Ramos (cell line): ENCODE results near the gene IPO9.
"Not testable (repeated sequence)": the region's sequence is repeated elsewhere in the genome, so short reads cannot be mapped to it uniquely, and the experiment has no call there.

ENCODE experiments used
- in situ Hi-C: fragments of 300-500 bp; cut with MboI; formaldehyde crosslinking; loops from one replicate; pipeline ENCODE4 v1.14.3; 2022; ENCODE audit warnings: low sequenced_read_pairs; ENCODE audit not compliant: unreplicated experiment

IPO9 gene

DNA sequence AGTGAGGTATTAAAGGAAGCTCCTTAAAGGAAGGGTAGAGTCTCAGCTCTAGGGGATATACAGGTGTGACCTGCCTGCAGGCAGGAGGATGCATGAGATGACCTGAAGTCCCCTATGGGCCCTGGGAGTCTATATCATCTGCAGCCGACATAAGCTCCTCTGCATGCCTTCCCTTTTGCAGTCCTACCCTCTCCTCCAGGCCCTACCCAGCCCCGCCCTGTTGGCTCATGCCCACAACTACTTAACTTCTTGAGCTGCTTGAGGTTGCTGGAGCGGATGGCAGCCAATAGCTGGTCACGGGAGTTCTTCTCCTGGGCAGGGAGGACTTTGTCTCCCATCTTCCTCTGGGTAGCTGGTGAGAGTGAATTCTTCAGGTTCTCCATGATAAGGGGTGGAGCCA lies 70.0 kb downstream of the IPO9 start:
- in situ Hi-C loops = loop anchor here (5.0 kb wide), 1 partner anchor 73 kb away; no protein-coding TSS in a partner anchor

DNA sequence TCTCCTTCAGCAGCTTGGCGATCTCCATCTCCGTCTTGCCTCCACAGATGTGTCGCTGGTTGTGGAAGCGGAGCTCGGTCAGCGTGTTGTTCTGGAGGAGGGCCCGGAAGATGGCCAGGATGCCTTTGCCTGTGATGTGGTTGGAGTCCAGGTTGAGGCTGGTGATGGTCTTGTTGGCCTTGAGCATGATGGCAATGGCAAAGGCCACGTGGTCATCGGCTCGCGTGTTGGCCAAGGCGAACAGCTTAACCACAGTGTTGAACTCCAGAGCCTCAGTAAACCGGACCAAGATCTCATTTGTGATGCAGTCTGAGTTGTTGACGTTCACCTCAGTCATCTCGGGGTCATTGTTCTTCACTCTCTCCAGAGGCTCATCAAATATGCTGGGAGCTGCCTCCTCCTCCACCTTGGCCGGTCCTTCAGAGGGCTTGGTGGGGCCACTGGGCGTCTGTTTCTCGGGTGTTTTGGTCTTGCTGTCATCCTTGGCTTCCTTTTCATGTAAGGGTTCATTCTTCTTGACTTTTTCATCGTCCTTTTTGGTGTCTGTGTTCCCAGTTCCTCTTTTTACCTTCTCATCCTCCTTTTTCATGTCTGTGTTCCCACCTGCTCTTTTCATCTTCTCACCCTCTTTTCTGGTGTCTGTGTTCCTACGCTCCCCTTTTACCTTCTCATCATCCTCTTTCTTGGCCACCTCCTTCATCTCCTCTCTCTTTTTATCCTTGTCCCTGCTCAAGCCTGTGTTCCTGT lies 70.9 kb downstream of the IPO9 start:
- in situ Hi-C loops = loop anchor here (5.0 kb wide), 1 partner anchor 72 kb away; no protein-coding TSS in a partner anchor

DNA sequence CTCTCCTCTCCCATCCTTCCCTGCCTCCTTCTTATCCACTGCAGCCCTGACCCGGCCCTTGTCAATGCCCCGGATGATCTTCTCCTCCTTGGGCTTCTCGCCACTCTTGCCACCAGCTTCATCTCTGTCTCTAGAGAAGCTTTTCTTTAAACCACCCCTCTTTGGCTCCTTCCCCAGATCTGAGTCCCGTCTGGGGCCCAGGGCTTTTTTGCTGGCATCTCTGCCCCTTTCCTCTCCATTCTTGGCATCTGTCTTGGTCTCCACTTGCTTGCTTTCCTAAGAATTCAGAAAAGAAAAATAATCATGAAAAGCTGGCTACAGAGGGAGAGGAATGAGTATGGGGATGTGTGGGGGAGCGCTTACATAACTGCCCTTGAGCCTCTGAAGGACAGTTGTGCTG lies 71.5 kb downstream of the IPO9 start:
- in situ Hi-C loops = no loop called here

DNA sequence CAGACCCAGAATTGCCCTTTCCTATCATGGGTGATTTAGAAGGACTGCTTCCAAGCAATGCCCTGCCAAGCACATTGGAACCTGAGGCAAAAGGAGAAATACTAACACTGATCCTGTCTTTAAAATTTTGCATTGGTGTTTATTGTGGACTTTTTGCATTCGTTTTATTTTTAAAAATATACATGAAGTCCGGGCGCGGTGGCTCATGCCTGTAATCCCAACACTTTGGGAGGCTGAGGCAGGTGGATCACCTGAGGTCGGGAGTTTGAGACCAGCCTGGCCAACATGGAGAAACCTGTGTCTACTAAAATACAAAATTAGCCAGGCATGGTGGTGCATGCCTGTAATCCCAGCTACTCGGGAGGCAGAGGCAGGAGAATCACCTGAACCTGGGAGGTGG lies 72.1 kb downstream of the IPO9 start:
- in situ Hi-C loops = not testable (repeated sequence)

DNA sequence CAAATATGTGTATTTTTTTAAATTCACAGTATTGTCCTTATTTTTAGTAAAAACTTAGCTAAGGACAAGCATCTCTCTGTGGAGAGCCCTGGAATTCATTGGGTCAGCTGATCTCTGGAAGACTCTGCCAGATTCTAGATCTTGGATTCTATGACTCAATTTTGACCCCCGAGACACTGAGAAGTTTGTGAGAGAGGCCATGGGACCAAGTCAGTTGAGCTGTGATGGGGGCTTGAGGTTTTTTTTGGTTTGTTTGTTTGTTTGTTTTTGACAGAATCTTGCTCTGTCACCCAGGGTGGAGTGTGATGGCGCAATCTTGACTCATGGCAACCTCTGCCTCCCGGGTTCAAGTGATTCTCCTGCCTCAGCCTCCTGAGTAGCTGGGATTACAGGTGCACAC lies 73.2 kb downstream of the IPO9 start:
- in situ Hi-C loops = no loop called here

DNA sequence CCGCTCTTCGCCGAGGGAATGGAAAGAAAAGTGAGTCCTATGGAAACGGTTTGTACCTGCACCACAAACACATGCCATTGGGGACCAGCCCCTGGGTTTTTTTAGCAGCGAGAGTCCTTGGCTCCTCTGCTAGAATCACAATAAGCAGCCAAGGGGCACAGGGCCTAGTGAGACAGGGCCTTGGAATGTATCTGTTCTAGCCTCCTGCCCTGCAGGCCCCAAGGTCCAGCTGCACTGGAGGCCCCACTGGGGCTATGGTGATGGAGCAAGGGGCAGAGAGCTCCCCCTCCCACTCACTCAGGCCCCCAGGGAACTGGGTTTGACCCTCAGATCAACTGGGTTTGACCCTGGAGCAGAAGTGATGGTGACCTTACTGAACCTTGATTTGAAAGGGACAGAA lies 74.2 kb downstream of the IPO9 start:
- in situ Hi-C loops = no loop called here

DNA sequence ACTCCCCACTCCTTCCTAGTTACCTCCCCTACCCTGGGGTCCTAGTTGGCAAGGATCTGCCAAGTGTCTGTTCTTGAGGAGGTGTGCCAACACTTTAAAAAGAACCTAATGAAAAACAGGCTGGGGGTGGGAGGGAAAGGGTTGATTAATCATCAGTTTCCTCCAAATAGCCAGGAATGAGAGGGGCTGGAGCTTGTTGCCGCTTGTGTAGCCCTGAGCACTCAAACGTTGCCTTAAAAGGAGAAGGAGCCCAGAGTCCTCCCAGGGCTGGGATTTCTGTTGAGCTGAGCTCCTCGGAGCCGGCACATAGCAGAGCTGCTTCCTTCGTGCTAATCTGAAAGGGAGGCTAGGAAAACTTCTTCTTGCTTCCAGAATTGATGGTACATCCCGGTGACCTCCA lies 75.6 kb downstream of the IPO9 start:
- in situ Hi-C loops = no loop called here

DNA sequence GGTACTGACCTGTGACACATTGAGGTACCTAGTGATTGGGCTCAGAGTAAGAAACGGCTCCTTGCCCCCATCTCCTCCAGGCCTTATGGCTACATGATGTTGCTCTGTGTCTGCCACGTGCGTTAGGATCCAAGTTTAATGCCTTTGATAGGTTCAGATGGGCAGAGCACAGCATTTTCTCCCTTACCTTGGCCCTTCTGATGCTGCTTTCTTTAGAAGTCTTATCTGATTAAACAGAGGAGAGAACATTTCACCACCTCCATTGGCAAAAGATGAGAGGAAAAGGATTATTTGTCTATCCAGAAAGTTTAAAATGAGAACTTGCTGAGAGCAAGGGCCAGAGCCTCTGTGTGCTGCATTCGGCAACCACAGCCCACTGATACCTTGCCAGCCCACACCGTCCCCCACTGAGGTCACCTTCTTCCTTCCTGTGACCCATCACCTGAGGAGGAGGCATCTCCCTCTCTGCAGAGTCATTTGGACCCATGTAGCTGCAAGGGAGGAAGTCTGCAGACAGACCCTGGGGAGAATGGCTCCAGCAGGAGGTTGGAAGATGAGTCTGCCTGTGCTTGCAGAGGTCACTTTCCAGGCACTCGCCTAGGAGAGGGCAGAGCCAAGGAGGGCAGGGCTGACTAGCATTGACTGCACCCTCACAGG lies 76.4 kb downstream of the IPO9 start:
- in situ Hi-C loops = no loop called here

DNA sequence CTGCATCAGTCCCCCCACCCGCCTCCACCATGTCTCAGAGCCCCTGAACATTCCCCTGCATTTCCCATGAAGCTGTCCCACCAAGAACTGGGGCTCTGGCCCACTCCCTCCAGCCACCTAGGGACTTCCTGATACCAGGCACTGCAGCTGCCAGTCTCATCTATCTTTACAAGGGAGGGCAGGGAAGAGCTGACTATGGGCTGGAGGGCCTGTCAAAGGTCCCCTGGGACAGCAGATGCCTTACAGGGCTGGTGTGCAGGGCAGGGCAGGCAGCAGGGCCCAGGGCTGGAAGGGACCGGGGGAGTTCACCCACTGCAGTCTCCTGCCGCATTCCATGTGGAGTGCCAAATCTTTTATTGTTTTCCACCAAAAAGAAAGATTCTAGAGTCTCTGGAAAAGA lies 77.4 kb downstream of the IPO9 start:
- in situ Hi-C loops = no loop called here

DNA sequence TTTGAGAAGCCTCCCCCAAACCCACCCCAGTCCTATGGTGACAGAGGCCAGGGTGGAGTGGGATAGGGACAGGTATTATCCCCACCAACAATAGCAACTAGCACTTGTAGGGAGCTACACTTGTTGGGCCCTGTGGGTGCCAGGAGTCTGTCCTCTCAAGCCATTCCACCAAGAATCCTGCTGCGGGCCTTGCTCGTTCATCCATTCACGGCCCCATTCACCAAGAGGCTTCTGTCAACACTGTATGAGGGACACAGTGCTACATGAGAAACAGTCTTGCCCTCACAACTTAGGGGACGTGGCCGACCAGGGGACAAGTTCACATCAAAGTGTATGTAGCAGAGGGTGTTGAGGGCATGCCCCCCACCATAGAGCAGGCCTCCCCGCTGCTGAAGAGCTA lies 78.7 kb downstream of the IPO9 start:
- in situ Hi-C loops = no loop called here

DNA sequence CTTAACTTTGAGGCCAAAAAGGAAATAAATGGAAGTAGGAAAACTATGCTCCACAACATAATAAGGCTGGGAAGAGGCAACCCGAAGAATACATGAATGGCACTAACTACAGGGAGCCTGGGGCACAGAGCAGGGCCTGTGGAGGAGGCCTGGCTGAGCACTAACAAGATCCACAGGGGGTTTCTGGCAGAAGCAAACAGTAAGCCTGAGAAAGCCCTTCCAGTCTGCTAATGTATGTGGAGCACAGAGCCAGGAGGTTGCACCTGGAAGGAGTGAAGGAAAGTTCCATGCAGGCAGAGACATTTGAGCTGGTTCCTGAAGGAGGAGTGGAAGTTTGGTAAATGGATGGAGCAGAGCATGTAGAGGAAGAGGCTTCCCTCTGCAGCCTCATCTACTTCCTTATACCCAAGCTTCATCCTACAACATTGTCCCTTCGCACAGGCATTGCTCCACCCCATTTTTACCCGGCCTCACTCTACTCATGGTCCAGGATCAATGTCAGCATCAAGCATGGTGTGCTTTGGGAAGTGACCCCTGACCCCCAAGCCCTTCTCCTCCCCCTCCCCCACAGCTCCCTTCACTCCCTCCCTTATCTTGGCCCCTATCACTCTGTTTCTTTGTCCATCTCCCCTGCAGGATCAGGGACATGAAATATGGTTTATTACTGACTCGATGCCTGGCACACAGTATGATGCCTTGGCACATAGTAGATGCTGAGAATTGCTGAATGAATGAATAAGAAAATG lies 83.0 kb downstream of the IPO9 start:
- in situ Hi-C loops = no loop called here

DNA sequence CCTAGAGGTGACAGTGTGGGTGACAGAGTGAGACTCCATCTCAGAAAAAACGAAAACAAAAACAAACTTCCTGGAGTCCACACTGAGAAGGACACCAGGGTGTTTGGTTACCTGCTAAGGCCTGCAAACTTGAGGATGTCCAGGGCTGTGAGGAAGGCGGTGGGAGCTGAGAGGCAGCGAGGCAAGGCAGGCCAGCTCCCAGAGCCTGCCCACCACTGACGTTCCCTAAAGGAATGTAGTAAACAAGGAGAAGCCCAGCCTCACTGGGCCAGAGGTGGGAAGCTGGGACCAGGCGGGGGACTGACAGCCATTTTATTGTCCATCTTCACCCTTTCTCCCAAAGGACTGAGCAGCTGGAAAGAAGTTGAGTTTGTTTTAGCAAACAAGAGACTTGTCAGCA lies 83.9 kb downstream of the IPO9 start:
- in situ Hi-C loops = no loop called here

DNA sequence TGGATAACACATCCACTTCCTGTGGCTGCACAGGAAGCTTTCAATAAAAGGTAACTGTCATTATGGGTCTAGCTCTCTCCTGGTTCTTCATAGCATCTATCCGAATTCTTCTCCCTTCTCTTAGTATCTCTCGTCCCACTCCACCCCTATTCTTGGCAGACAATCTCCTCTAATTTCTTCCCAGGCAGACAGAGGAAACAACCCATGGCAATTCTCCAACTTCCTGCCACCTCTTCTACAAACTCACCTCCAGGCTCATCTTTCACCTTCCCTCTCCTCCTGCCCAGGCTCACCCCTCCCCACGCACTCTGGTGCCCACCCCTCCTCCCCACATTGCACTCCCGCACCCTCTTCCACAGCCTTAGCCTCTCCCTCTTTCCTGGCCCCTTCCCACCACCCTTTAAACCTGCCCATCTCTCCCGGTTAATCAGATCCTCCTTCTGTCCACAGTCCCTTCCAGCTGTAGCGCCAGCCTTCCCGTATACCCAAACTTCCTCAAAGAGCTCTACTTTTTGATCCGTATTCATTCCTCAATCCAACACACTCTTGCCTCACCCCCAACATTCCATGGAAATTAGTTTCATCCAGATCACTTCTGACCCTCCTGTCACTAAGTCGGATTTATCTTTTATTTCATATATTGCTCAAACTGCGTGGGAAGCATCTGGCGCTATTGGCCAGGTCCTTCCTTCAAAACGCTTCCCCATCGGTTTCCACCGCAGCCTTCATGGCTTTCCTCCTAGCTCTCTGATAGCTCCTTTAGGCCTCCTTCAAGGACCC lies 85.7 kb downstream of the IPO9 start:
- in situ Hi-C loops = no loop called here

DNA sequence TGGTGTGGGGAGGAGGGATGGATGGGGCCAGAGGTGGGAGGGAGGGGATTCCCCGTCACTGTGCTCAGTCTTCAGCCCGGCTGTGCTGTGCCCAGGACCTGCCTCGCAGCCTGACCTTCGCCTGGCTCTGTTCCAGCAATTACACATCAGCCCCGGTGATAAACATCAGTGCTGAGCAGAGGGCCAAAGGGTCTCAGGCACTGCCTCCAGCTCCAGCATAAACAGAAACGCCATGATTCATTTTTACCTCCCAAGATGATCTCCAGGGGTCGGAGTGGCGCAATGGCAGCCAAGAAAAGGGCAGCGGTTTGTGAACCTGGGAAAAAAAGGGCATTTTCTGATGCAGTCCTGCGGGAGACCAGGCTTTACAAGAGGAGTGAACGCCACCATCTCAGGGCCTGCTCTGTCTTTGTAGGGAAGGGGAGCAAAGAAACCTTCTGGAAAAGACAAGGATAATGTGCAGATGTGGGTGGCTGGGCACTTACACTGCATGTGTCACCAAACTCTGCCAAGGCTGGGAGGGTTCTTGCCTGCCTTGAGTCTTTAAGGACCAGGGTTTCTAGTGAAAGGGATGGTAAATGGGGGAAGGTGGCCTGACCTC lies 87.8 kb downstream of the IPO9 start:
- in situ Hi-C loops = no loop called here

DNA sequence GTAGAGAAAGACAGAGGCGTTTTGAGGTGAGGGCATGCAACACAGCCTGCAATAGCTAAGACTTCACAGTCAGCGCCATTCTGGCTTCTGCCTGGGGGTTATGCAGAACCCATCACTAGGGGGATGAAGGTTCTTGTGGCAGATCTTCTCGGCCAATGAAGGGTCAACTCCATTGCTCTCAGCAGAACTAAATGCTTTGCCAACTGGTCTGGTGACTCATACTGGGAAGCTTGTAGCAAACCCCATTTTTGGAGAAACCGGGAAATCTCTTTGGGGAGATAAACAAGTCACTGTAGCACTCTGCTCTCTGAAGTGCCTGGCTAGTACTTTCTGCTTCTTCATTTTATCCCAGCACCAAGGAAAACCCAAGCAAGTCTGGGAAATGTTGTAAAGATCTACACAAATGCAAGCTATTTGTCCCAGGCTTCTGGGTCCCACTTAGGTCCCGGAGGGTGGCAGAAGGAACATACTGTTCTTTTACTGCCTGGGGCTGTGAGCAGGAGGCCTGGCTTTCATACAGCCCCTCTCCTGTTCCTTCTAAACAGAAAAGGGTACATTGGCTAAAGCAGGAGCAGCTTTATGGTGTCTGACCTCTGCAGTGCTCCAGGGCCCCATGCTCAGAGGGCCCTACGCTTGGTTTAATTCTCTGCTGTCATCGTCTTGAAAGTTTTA lies 88.5 kb downstream of the IPO9 start:
- in situ Hi-C loops = no loop called here

DNA sequence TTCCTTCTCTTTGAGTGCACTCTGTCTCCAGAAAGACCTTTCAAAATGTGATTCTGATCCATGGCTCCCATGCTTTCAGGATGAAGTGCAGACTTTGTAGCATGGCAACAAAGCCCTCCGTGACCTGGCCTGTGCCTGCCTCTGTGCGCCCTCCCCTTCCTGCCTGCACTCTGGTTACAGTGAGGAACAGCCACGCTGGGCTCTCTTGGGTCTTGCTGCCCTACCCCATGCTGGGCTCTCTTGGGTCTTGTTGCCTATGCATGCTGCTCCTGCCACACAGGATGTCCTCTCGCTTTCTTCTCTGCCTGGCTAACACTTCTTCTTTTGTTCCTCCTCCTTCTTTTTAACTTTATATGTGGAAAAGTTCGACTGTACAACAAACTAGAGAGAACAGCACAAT lies 89.4 kb downstream of the IPO9 start:
- in situ Hi-C loops = no loop called here

DNA sequence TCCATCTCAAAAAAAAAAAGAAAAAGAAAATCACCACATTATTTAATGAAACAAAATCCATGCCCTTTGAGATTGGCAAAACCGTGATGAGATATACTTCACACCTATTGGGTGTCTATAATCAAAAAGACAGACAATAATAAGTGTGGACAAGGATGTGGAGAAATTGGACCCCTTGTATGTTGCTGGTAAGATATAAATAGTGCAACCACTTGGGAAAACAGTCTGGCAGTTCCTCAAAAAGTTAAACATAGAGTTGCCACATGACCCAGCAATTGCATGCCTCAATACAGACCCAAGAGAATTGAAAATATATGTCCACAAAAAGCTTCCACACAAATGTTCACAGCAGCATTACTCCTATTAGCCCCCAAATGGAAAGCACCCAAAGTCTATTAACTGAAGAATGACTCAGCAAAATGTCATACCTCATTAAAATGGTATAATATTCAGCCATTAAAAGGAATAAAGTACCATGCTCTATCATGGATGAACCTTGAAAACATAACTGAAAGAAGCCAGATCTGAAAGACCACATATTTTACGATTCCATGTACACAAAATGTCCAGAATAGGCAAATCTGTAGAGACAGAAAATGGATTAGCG lies 93.1 kb downstream of the IPO9 start:
- in situ Hi-C loops = no loop called here

DNA sequence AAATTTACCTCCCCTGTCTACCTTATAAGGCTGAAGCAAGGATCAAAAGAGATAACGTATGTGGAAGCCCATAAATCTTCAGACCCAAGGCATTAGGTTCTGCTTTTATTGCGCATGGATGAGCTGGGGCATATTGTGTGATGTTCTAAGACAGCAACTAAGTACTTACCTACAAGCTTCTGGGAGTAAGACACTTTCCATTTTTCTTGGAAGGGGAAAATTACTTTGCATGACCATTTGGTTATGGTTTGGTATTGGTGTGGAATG lies 96.3 kb downstream of the IPO9 start:
- in situ Hi-C loops = no loop called here

DNA sequence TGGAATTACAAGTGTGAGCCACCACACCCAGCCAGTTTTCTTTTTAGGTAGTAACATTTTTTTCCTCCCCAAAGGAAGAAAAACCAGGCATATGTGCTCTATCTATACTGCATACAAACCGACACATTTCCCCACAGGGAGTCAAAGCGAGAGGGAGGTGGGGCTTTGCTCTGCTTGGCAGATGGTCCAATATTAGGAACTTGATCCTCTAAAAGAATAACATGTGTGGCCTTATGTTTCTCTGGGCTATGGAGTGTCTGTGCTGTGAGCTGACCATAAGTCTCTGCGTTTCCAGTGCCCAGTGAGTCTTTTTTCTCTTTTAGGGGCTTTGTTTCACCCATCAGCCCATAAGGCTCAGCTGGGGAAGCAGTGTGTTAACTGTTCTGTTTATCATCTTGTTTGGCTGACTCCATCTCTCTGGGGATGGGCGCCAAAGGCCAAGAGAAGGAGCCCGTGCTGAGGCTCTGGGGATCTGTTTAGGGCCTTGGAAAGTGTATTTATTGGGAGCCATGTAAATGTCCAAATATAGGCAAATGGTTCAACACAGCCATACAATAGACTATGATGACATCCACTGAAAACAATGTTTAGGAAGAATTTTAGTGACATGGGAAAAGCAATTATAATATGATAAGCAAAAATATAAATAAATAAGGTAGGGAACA lies 97.2 kb downstream of the IPO9 start:
- in situ Hi-C loops = no loop called here
